HEK293T (cell line): ENCODE data around the gene RALB.

ENCODE experiments used
- ARNT ChIP-seq: fragments of 450-650 bp; IDR thresholded peaks from 2 replicates; pipeline ENCODE4 v1.6.1; 2017; ENCODE audit warnings: mild to moderate bottlenecking
- BHLHE40 ChIP-seq: fragments of 450-650 bp; IDR thresholded peaks from 2 replicates; pipeline ENCODE4 v1.6.1; 2016; ENCODE audit warnings: mild to moderate bottlenecking, moderate library complexity, borderline replicate concordance
- ELF4 ChIP-seq: fragments of 450-650 bp; IDR thresholded peaks from 2 replicates; pipeline ENCODE4 v1.6.1; 2017; ENCODE audit warnings: antibody characterized with exemption
- FOXA1 ChIP-seq: fragments of 450-650 bp; IDR thresholded peaks from 2 replicates; pipeline ENCODE4 v1.6.1; 2016; ENCODE audit warnings: mild to moderate bottlenecking
- FOXK2 ChIP-seq: fragments of 450-650 bp; IDR thresholded peaks from 2 replicates; pipeline ENCODE4 v1.6.1; 2016; ENCODE audit warnings: mild to moderate bottlenecking
- FOXM1 ChIP-seq: fragments of 450-650 bp; IDR thresholded peaks from 2 replicates; pipeline ENCODE4 v1.6.1; 2017; ENCODE audit warnings: mild to moderate bottlenecking, borderline replicate concordance
- HDGF ChIP-seq: fragments of 450-650 bp; IDR thresholded peaks from 2 replicates; pipeline ENCODE4 v1.6.1; 2017; ENCODE audit warnings: antibody characterized with exemption, borderline replicate concordance
- NFRKB ChIP-seq: fragments of 450-650 bp; IDR thresholded peaks from 2 replicates; pipeline ENCODE4 v1.6.1; 2016; ENCODE audit warnings: mild to moderate bottlenecking, moderate library complexity
- SP1 ChIP-seq: fragments of 450-650 bp; IDR thresholded peaks from 2 replicates; pipeline ENCODE4 v1.6.1; 2017
- SUZ12 ChIP-seq: fragments of 450-650 bp; IDR thresholded peaks from 2 replicates; pipeline ENCODE4 v1.6.1; 2016; ENCODE audit warnings: mild to moderate bottlenecking
- TARDBP ChIP-seq: fragments of 450-650 bp; IDR thresholded peaks from 2 replicates; pipeline ENCODE4 v1.6.1; 2016

- TF ChIP-seq NFRKB (no peak), ARNT (no peak), SP1 (no peak), ELF4 (no peak), FOXM1 (no peak), FOXK2 (no peak), TARDBP (no peak), SUZ12 (no peak), FOXA1 (no peak), BHLHE40 (no peak), HDGF (no peak)
Measured at GRCh38 chr2:120236316-120236715, 16.3 kb upstream of the RALB start.
